ENCODE measurements around the gene GNAS. TPM values are rescaled to one million over a fixed set of nuclear protein-coding genes. Genes with fewer than 3 reads are reported as not detected.

The GNAS gene
- total RNA-seq, 4 donors from 2014 or later: 334 to 513 (median 458) TPM

GRCh38 chr20:58956078-58956477, 103.6 kb downstream of the GNAS start:
- intact Hi-C loops (cut with DNase I): no loop called here
- H3K36me3 ChIP-seq: no peaks in the 10 kb centered on the region
- 74 to 85% methylated on average over 8 of the region's 8 CpGs for WGBS, 2 donors
- H3K4me3 ChIP-seq: no peak overlapping the region
- no peak overlapping the region for H3K27ac ChIP-seq
- no peaks in the 10 kb centered on the region for H3K27me3 ChIP-seq
- no peaks in the 10 kb centered on the region for H3K4me1 ChIP-seq
- no peaks in the 10 kb centered on the region for H3K9me3 ChIP-seq
- no peak for TF ChIP-seq POLR2A (IDR thresholded peaks at IDR 0.05)
- DNase-seq: no peak

GRCh38 chr20:58959652-58960051, 107.1 kb downstream of the GNAS start:
- no peak overlapping the region for H3K4me3 ChIP-seq
- H3K9me3 ChIP-seq: no peaks in the 10 kb centered on the region
- intact Hi-C loops (cut with DNase I): no loop called here
- no peaks in the 10 kb centered on the region for H3K36me3 ChIP-seq
- no peak for DNase-seq
- TF ChIP-seq, protein P1, sequence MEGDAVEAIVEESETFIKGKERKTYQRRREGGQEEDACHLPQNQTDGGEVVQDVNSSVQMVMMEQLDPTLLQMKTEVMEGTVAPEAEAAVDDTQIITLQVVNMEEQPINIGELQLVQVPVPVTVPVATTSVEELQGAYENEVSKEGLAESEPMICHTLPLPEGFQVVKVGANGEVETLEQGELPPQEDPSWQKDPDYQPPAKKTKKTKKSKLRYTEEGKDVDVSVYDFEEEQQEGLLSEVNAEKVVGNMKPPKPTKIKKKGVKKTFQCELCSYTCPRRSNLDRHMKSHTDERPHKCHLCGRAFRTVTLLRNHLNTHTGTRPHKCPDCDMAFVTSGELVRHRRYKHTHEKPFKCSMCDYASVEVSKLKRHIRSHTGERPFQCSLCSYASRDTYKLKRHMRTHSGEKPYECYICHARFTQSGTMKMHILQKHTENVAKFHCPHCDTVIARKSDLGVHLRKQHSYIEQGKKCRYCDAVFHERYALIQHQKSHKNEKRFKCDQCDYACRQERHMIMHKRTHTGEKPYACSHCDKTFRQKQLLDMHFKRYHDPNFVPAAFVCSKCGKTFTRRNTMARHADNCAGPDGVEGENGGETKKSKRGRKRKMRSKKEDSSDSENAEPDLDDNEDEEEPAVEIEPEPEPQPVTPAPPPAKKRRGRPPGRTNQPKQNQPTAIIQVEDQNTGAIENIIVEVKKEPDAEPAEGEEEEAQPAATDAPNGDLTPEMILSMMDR (IDR thresholded peaks at IDR 0.05): no peak
- TF ChIP-seq POLR2A (IDR thresholded peaks at IDR 0.05): no peak
- 82 to 87% methylated on average over 6 of the region's 6 CpGs for WGBS, 2 donors
- H3K27ac ChIP-seq: no peak overlapping the region
- H3K4me1 ChIP-seq: no peaks in the 10 kb centered on the region
- H3K27me3 ChIP-seq: no peaks in the 10 kb centered on the region

Small RNA genes within 50 kb of the gene (small RNA-seq; reads per million reads assigned to genes)
- 0 reads per million in 4 donors for gene MIR298
- 0 reads per million in 4 donors for gene RF02127
- 0 reads per million in 4 donors for gene RF02128
- gene RF02130: 0 reads per million in 4 donors
- gene RF02131: 0 reads per million in 4 donors

Other genes starting within 250 kb of the GNAS start
- gene STX16, start 201.4 kb upstream of the GNAS start, total RNA-seq: 10 to 100 TPM; 29.6 to 49.2 (median 32.8) TPM
- 10 to 100 TPM; 16.7 to 36.0 (median 21.0) TPM for gene NPEPL1, start 159.9 kb upstream of the GNAS start, total RNA-seq
- gene GNAS-AS1, start 1.8 kb upstream of the GNAS start, total RNA-seq: under 1 TPM in 3 of 4 donors, not detected in 1; 0.19 to 0.48 (median 0.34) TPM
- 10 to 100 TPM; 40.5 to 64.3 (median 49.9) TPM for gene NELFCD, start 128.5 kb downstream of the GNAS start, total RNA-seq
- 10 to 100 TPM; 22.3 to 89.7 (median 57.2) TPM for gene CTSZ, start 154.5 kb downstream of the GNAS start, total RNA-seq
- gene TUBB1, start 166.7 kb downstream of the GNAS start, total RNA-seq: under 1 TPM in 1 of 4 donors, not detected in 3; 0.19 TPM
- gene ATP5F1E, start 179.6 kb downstream of the GNAS start, total RNA-seq: 10 to 100 TPM; 11.6 to 35.5 (median 26.0) TPM
- 10 to 100 TPM; 44.7 to 73.1 (median 68.5) TPM for gene PRELID3B, start 190.1 kb downstream of the GNAS start, total RNA-seq

Measured in esophagus squamous epithelium (tissue), 5 donors.